ENCODE results near the gene TLL1. TPM values are rescaled to one million over a fixed set of nuclear protein-coding genes. Genes with fewer than 3 reads are reported as not detected.

The TLL1 gene
- total RNA-seq, 1 donor = not detected

DNA sequence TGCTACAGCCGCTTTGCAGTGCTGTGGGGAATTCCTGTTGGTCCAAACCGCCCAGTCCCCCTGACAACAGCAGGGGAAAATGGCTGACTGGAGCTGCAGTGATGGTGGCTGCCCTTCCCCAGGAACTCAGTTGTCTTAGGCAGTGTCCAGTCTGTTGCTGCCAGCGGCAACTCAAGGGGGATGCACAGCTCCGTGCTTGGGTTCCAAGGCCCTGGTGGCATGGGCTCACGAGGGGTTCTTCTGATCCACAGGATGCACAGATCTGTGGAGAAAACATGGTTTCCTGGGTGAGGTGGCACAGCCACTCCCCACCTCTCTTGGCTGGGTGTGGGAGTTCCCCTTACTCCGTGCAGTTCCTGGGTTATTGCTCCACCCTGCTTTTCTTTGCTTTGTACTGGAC lies 261.2 kb downstream of the TLL1 start:
- no peak for DNase-seq (ENCODE audit: low read depth in 2 of 3, low spot score in 2 of 3)

DNA sequence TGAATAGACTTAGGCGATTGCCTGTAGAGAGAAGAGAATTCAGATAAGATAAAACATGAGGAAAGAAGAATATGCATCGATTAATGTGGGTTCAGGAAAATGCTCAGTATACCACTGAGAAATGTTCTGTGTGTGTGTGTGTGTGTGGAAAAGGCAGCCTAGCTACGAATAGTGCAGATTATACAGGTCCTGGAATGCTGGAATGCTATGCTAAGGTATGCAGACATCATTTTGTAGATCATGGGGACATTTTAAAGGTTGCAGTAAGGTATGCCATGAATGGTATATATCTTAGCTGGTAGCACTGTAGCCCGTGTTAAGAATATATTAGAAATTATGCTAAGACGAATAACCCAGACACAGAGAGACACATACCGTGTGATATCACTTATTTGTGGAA lies 267.9 kb downstream of the TLL1 start:
- no peak for DNase-seq (ENCODE audit: low read depth in 2 of 3, low spot score in 2 of 3)

DNA sequence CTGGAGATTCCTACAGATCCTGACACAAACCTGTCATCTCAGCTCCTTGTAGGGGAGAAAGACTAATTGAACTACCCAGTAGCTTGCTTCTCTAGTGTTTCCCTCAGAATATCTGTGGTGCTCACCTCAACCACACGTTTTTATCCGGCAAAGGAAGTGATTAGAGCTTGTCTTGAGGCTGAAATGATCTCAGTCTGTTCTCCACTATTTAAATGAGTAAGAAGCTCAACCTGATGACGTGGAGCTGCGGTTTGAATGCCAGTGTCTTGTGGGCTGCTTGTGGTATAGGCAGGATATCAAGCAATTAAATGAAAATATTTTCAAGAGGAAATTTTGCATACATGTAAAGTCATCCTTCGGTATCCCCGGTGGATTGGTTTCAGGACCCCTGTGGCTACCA lies 270.2 kb downstream of the TLL1 start:
- DNase-seq (ENCODE audit: low read depth in 2 of 3, low spot score in 2 of 3) = no peak

DNA sequence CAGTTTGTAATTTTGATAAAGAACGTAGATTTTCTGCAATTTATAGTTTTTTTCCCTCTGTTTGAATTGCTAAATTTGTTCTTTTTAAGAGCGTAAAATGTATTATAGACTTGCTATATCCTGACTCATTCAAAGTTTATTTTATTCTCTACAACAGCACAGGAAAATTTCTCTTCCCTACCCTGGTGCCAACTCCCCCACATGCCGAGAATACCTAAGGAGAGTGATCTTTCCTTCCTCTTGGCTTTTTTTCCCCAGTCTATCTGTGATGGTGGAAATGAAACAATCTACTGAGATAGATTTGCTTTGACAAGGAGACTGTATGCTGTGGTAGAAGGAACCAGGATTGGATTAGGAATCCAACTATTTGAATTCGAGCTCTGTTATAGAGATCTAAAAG lies 271.6 kb downstream of the TLL1 start:
- no peak for DNase-seq (ENCODE audit: low read depth in 2 of 3, low spot score in 2 of 3)

DNA sequence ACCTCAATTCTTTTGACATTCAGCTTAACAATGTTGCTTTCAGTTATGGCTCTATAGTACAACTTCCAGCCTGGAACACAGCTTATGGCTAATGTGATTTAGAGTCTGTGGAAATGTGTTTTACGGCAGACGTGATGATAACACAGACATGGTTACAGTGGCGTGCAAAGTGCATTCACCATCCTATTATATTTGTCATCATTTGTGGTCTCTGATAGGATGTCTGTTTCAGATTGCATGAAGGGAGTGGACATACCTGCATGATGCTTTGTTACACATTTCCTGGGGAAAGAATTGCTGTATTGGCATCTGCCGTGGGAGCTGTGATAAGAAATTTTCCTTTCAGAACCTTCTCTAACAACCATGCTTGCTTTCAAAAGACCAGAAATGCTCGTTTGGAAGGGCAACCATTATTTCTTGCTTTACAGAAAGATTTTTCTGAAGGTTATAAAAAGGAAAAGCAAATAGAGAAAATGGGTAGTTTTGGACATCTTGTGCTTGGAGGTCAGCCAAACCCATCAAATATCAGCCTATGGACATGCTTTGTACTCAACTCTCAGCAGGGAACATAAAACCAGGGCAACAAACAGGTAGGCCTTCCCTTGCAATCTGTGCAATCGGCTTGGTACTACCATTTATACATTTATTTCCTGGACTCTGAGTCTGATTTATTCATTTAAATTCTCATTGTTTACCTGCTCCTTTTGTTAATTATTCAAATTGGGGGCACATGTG lies 273.9 kb downstream of the TLL1 start:
- DNase-seq (ENCODE audit: low read depth in 2 of 3, low spot score in 2 of 3) = no peak

Small RNAs within 50 kb of the gene (small RNA-seq; reads per million reads assigned to genes)
- gene RNA5SP170 = not detected

Data from hematopoietic multipotent progenitor cell (in vitro differentiated cells).